Fibroblast of peridontal ligament (primary cell): ENCODE measurements around the gene GALNT10.

Experiments used
- DNase-seq: peaks from one replicate; pipeline ENCODE4 v3.0.0-alpha.2; 2010; ENCODE audit errors: extremely low read depth

GALNT10 gene

DNA sequence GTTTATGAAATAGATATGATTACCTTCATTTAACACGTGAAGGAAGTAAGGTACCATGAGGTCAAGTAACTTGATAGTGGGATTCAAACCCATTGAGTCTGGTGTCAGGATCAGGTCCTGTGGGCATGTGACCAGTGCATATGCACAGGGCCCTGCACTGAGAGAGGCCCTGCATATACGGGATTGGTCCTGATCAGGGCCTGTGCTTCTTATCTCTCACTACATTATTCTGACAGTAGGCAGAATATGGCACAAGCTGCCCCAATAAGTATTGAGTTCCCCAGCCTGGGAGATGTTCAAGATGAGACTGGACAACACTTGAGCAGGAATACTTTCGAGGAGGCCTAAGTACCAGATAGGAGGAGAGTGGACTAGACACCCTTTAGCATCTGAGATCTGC, 44.0 kb downstream of the GALNT10 start:
- DNase-seq, result no peak

DNA sequence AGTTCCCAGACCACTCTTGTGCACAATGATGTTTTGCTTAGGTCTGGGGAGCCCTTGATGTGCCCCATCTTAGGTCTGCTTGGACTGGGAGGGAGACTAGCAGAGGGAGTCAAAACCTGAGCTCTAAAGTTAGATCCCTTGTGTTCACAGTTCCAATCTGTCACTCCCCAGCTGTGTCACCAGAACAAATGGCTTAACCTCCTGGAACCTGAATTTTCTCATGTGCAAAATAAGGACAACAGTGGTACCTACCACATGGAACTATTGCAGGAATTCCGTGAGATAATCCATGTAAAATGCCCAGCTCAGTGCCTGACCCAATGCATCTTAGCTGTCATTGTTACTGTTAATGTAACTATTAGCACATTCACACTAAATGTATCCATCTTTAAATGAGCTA, 45.5 kb downstream of the GALNT10 start:
- no peak for DNase-seq

DNA sequence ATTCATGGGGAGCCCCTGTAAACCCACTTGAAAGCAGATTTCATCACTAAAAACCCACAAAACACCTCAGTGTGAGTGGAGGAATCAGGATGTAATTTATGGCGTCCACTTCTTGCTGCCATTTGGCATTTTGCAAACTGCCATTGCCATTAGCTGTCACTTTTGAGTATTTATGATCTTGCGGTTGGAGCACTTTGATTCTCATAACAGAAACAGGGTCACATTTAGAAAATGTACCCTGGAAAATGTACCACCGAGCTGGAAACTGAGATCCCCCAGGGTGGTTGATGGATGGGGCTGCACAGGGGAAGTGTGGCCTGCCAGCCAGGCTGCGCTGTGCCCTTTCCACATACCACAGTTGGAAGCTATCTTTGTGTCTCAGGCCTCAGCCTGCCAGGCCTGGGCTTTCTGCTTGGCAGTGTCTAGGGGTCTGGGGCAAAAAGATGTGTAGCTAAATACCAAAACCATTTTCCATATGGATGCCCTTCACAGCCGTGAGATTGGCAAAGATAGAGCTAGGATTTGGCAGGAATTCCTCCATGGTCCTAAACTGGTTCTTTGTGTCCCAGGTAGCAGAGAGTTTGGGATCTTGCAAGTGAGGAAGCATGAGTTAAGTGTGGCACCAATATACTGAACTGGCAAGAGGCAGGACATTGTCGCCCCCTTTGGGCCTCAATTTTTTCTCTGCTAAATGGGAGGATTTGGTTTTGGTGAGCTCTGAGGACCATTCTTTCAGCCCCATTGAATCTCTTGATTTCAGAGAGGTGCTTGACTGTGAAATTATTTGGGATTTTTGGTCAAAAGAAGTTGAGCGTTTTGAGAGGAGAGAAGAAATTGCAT, 46.2 kb downstream of the GALNT10 start:
- DNase-seq, result no peak

DNA sequence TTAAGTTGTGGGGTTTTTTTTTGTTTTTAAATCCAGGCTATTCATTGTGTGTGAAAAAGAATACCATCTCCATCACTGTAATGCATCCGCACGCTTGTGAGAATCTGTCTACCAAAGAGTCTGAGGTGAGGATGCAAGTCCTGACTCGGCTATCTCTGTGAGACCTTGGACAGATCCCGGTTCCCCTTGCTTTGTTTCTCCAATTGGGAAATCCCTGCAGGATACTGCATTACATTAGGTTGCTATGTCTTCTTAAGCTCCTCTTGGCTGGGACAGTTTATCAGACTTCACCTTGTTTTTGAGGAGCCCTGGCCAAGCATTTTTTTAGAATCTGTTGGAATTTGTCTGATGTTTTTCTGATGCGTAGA, 46.8 kb downstream of the GALNT10 start:
- DNase-seq, result no peak

DNA sequence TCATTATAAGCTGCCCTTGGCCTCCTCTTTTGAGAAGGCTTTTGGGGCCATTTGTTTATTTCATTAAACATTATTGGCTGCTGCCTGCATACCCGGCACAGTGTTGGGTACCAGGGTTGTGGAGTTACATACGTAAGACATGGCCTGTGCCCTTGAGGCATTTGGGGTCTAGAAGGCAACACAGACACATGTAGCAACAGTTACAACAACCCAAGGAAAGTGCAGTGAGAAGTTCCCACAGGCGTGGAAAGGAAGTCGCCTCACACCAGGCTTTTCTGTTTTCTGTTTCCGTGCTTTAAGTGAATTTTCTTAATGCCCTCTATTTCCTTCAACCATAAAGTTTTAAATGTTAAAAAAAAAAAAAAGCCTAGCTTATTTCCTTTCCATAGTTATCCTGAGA, 47.4 kb downstream of the GALNT10 start:
- no peak for DNase-seq

DNA sequence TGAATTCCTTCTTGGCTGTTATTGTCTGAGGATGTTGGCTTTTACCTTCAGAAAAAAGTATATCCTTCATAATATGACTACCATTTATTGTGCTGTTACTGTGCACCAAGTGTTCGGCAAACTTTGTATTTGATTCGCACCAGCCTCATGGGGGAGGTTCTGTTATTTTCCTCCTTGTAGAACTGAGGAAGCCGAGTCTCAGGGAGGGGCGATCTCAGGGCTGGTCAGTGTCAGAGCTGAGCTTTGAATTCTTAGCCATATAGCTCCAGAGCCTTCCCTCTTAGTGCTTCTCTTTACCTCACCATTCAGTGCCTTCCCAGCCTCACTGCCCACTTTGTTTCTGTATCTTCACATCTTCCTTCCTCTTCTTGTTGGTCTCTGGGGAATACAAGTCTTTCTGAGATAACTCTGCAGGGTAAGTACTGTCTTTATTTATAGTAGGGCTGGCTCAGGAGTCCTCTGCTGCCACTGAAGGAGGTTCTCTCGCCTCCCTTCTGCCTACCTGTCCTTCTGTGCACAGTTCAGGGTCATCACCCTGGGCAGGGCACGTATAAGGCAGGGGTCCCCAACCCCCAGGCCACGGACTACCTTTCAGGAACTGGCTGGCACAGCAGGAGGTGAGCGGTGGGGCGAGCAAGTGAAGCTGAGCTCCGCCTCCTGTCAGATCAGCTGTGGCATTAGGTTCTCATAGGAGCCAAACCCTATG, 48.4 kb downstream of the GALNT10 start:
- DNase-seq, result no peak

DNA sequence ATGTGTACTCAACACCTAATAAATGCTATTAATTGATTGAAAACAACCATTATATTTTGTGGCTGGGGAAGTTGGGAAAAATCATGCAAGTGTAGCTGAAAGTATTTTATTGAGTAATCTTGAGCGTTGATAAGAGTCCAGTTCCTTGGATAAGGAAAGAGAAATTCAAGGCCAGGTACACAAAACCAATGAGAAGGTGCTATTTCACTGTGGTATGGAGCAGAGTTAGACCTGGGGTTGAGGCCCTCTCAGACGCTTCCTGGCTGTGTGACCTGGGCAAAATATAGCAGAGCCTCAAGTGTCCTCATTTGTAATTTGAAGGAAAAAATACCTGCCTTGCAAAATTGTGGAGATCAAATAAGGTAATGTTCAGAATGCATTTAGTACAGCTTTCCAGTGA, 50.1 kb downstream of the GALNT10 start:
- no peak for DNase-seq

DNA sequence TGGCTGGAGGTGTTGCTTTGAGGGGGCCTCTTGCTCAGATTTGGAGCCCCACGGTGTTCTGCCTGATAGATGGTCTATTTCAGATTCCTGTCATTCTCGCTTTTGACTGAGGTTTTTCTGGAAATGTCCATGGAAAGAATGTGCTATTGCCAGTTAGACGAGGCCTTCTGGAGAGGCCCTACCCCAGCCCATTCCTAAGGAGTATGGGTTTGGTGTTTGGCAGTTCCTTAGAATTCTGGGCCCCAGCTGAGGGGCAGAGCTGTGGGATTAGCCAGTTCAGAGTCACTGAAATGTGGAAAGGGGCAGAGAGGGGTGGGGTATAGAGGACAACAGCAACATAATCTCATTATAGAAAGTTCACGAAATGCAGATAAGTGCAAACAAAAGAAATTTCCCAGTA, 50.5 kb downstream of the GALNT10 start:
- DNase-seq, result no peak

DNA sequence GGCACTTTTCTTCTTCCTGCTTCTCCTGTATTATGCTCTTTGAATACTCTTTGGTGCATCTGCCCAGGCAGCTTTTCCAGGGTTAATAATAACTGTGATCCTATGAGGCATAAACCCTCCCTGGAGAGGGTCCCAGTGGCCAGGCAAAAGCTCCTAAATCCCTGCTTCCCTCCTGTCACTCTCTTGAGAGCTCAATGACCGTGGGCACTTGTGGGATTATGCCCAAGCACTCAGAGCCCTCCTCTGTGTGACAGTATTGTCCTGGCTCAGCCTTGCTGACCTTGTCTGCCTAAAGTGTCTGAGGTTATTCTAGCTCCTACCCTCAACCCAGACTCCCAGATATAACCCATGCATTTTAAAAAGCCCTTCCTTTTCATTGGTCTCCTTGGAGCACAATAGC, 51.9 kb downstream of the GALNT10 start:
- DNase-seq, result no peak

DNA sequence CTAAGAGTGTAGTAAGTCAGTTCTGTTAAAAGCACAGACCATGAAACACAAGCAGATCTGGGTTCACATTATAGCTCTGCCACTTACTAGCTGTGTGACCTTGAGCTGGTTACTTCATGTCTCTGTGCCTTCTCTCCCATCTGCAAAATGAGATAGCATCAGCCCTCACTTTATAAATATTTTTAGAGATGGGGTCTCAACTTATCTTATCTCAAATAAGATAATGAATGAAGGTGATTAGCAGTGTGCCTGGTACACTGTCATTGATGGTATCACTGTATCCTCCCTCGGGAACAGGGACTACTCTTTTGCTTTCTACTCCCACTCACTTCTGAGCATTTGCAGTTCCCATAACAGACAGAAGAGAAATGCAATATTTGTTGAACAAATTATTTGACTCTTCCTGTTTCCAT, 52.4 kb downstream of the GALNT10 start:
- no peak for DNase-seq

DNA sequence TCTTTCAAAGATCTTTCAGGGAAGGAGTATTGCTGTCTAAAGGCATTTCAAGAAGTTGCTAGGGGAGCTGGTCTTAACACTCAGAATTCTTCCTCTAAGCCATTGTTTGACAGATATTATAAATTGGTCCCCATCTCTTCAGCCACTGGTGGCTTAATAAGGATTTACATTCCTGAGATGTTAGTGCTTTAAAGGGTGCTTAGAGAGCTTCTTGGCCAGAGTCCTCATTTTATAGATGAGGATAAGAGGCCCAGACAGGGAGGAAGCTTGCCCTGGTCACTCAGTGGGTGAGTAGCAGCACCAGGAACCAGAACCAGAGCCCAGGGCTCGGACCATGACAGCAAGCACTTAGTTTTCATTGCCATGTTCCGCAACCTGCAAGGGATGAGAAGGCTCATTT, 53.2 kb downstream of the GALNT10 start:
- DNase-seq, result no peak

DNA sequence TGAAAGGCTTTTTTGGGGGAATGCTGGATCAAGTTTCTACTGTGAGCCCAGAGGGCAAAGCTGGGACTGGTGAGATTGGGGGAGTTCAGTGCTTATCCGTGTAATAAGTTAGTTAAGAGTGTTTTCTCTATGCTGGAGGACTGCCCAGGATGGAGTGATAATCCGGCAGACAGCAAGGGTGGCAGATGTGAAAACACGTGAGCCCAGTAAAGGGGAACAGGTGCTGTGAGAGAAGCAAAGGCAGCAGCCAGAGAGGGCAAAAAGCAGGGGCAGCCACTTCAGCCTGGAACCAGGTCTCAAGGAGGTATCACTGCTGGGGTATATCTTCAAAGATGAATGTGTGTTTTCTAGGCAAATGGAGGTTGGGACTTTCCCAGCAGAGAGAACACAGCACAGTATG, 53.9 kb downstream of the GALNT10 start:
- DNase-seq, result no peak

DNA sequence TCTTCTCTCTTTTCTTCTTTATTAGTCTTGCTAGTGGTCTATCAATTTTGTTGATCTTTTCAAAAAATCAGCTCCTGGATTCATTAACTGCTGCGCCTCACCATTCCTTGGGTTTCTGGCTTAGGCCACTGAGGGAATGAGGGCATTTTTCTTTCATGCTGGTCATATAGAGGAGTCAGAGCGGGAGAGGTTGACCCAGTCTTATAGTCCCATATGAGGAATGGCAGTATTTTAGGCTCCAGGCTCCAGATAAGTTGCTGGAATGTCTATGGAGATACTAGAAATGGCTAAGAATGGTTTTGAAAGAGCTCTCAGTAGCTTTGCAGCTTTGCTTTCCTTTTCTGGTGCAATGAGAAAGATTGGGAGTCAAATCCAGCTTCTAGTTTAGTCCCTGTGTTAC, 58.2 kb downstream of the GALNT10 start:
- DNase-seq, result no peak

DNA sequence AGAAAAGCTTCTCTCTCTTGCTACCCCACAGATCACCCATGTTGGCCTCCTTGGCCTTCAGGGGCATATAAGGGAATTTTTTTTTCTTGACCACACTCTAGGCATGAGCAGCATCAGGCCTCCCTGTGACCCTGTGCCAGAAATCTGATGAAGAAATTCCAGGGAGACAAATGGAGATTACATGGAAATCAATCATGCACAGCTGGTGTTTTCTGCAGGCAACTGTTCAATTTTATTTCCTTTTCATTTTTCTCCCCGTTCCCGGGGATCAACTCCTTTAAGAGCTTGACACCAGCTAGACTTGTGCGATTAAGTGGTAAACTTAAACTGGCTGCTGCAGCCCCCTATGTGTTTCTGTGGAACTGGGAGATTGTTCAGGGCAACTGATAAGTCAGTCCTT, 59.3 kb downstream of the GALNT10 start:
- DNase-seq, result peak; percentile 46

DNA sequence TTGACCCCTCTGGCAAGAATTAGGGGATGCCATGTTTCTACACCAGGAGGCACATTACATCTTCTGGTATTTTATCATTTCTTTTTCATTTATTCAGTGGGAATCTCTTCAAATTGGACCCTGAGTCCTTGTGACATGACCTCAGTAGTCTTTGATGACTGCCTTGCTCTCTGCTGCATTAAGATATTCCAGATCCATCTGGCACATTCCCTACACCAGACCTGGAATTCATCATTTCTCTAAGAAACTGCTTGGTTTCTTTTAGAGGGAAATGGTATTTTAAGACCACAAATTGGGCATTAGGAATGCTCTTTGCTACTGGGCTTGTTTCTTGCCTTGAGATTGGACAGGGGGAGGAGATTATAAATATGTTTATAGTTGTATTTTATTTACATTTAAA, 61.0 kb downstream of the GALNT10 start:
- peak; percentile 26 for DNase-seq

DNA sequence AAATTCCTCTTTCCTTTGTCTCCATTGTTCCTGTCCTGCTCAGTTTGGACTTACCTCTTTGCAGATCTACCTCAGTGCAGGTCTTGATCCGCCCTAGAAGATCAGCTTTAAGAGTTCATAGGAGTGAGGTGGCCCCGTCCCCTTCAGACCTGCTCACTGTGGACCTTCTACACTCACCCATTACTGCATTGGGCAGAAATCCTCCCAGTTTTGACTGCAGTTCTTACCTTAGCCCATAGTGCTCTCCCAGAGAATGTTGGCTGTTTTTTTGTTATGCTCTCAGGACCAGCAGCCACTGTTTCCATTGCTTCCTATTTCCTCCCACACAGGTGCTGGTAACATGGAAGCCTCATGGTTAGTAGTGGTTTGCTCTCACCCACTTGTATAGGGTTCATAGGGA, 63.3 kb downstream of the GALNT10 start:
- DNase-seq, result no peak

DNA sequence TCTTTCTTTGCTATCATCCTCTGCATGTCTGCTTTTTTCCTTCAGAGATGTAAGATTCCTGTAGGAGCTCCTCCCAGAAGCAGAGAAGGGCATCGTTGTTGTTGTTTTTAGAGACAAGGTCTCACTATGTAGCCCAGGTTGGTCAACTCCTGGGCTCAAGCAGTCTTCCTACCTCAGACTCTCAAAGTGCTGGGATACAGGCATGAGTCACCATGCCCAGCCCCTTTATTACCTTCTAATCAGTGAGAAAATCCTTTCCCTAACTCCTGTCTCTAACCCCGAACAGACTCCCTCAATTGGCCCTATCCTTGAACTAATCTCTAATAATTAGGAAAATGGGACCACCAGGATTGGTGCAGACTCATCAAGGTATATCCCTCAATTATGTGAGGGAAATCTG, 64.4 kb downstream of the GALNT10 start:
- no peak for DNase-seq

DNA sequence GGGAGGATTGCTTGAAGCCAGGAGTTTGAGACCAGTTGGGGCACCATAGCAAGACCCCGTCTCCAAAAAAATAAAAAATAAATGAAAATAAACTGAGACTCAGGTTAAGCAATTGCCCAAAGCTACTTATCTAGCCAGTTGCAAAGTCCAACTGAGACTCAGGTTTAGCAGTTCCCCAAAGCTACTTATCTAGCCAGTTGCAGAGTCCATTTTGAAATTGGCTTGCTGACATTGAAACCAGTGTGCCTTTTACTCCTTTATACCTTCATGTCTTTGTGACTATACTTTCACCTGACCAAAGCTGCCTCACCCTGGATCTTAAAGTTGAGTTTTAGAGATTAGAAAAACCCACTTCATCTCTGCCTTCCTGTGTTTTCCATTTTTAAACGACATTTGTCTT, 66.5 kb downstream of the GALNT10 start:
- DNase-seq, result no peak

DNA sequence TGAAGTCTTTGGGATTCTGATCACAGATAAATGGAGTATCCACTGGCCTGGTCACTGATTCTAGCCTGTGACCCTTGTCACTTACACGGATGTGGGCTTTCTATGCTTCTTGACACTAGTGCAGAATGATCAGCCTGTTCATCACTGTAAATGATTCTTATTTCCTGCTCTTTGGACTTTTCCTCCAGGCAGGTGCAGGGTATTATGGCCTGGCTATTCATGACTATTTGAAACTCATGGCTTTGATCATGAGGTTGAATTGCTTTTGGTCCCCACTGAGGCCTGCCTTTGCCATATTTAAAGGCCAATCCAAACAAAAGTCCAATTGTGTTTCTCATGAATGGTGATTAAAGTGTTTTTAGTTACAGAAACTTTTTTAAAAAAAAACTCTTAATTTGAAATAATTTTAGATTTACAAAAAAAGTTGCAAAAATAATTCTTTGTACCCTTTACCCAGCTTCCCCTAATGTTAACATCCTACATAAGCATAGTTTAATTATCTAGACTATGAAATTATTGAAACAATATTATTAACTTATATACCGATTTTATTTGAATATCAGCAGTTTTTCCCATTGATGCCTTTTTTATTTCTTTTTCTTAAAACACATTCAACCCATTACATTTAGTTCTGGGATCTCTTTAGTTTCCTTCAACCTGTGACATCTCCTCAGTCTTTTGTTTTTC, 68.1 kb downstream of the GALNT10 start:
- no peak for DNase-seq

DNA sequence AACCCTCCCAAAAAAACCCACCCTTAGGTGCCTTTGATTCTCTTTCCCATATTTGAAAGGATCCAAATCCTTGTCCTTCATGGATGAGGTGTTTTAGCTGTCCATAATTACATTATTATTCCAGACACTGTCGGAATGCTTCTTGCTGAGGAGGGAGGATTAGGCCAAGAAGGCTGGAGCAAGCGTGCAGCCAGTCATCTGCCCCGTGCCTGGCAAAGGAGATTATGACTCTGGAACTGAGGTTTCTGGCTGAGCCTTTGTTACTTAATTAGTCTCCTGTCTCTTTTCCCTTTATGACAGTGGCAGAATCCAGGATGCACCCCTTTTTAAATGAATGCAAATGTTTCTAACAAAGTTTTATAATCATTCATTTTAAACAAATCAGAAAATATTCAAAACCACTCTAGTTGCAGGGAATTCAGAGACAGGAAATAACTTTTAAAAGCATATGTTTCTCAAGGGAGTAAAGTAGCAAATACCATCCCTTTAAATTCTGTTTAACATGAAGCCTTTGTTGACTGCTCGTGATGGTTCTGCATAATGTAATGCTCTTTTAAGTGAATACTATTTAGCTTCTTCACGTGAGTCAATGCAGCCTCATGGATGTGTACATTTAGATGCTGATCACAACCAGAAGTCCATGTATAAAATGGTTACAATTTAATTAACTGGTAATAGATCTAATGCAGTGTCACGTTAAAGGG, 69.8 kb downstream of the GALNT10 start:
- peak; percentile 25 for DNase-seq

DNA sequence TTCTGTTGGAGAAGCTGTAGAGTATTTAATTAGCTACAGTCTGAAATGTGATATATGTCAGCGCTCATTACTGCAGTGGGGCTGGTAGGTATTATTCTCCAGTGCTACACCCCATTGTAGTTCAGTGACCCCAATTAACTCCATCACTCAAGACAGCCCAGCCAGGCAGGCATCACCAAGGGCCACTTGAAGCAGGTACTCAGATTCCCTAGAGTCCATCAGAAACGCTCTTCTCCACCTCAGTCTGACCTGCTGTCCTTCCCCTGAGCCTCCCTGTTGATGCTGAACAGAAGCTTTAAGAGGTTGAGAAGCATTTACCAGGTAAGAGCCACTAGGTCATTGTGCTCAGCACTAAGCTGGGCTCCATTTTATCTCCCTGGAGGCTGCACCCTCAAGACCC, 71.8 kb downstream of the GALNT10 start:
- DNase-seq, result no peak

DNA sequence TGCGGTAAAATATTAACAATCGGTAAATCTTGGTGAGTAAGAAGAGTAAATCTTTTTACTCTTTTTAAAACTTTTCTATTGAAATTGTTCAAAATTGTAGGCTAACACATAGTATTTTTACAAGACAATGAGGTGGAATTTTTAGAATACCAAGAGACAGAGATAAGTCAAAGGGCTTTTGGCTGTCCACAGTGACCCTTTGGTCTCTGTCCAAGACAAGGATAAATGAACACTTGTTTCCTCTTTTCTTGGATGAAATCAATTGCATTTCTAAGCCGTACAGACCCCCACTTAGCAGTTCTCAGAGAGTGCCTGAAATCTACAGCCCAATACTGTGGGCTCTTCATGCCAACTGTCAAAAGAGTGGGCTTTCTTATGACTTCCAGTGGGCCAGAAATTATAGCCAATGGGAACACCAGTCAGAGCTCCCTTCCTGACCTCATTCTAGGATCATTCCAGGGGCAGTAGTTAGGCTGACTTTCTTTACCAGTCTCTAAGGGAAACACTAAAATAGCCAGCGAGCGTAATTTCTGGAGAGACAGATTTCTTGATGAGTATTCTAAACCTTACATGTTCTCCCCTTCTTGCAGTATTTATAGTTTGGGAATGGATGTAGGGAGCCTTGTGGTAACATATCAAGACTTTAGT, 74.1 kb downstream of the GALNT10 start:
- no peak for DNase-seq
